Measurements from ENCODE around the gene ZNF213. TPM values are rescaled to one million over a fixed set of nuclear protein-coding genes. Genes with fewer than 3 reads are reported as not detected.

The ZNF213 gene
- polyA plus RNA-seq, 3 donors = 1.5 to 2.6 (median 1.8) TPM

GRCh38 chr16:3144321-3144983 is 9.6 kb downstream of the ZNF213 start:
- H4K20me1 ChIP-seq (ENCODE audit: insufficient read depth, low read length) = no peaks in the 10 kb centered on the region
- H3K4me3 ChIP-seq (replicated peaks in 1 of 3; ENCODE audit: low read depth in 2 of 3, low read length in 3 of 3) = no peak overlapping the region
- no peak overlapping the region for H3K4me3 Mint-ChIP-seq
- intact Hi-C loops (cut with micrococcal nuclease) = no loop called here
- H3K4me1 ChIP-seq (ENCODE audit: control insufficient read depth in 1 of 2, insufficient read depth in 2 of 2, low read length in 2 of 2) = peaks cover 5% of the 10 kb centered on the region in 2 donors
- no peak overlapping the region for H3K27ac Mint-ChIP-seq
- peaks cover 6% of the 10 kb centered on the region for H3K4me1 Mint-ChIP-seq
- H3K36me3 ChIP-seq (replicated peaks in 1 of 2; ENCODE audit: control insufficient read depth in 1 of 2, insufficient read depth in 2 of 2, low read length in 2 of 2) = peaks cover 21 to 38% of the 10 kb centered on the region in 2 donors
- H3K36me3 Mint-ChIP-seq = peaks cover 29 to 38% of the 10 kb centered on the region in 2 donors
- no peak for TF ChIP-seq CTCF (IDR thresholded peaks at IDR 0.05)
- H3K9me3 Mint-ChIP-seq = no peaks in the 10 kb centered on the region
- H3K27ac ChIP-seq (ENCODE audit: low read depth in 1 of 2, low read length in 2 of 2) = no peak overlapping the region
- no peaks in the 10 kb centered on the region for H3K27me3 ChIP-seq (ENCODE audit: control insufficient read depth in 2 of 2, insufficient read depth in 2 of 2, low read length in 2 of 2)
- 78% methylated on average over 18 of the region's 18 CpGs for WGBS (ENCODE audit: insufficient coverage)
- H3K9me3 ChIP-seq (replicated peaks in 1 of 2; ENCODE audit: control insufficient read depth in 1 of 2, insufficient read depth in 1 of 2, low read length in 2 of 2) = no peaks in the 10 kb centered on the region
- peaks cover 4 to 16% (median 11%) of the 10 kb centered on the region in 3 donors for H3K27me3 Mint-ChIP-seq (ENCODE audit: low read depth in 3 of 3)
- H3K4me2 ChIP-seq (replicated peaks; ENCODE audit: extremely low read depth, low read length, poor library complexity, severe bottlenecking) = no peak overlapping the region
- no peak for DNase-seq
- no peak overlapping the region for H2AFZ ChIP-seq (ENCODE audit: insufficient read depth, low read depth, low read length, poor library complexity, severe bottlenecking)
- no peak overlapping the region for H3K9ac ChIP-seq (ENCODE audit: insufficient read depth, low read length, poor library complexity, severe bottlenecking)
- no peaks in the 10 kb centered on the region for H3K79me2 ChIP-seq (ENCODE audit: insufficient read depth, low read length)

DNA sequence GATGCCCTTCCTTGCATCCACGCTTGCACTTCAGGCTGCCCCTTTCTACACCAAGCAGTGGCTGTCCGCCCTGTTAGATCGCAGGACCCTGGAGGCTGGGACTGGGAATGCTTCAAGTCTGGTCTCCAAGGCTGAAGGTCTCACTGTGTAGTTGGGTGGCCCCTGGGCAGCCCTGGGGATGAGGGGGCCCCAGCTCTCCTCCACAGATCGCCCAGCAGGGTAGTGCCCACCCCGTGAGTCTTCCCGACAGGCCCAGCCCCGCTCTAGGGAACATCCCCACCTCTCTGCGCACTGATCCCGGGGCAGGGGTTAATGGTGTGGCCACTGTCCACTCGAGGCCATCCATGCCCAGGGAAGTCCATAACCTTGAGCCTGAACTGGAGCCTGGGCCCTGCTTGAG is 10.3 kb downstream of the ZNF213 start:
- Mint-ChIP-seq H3K4me3 (no peak overlapping the region), H3K27ac (peak overlapping the region in 2 of 7 donors; percentile 7 to 38), H3K27me3 (ENCODE audit: low read depth in 3 of 3) (peaks cover 4 to 16% (median 11%) of the 10 kb centered on the region in 3 donors), H3K36me3 (peaks cover 23 to 31% of the 10 kb centered on the region in 2 donors), H3K9me3 (no peaks in the 10 kb centered on the region), H3K4me1 (peaks cover 12% of the 10 kb centered on the region)
- no peaks in the 10 kb centered on the region for H3K79me2 ChIP-seq (ENCODE audit: insufficient read depth, low read length)
- no peak overlapping the region for H3K27ac ChIP-seq (ENCODE audit: low read depth in 1 of 2, low read length in 2 of 2)
- H3K9ac ChIP-seq (ENCODE audit: insufficient read depth, low read length, poor library complexity, severe bottlenecking) = no peak overlapping the region
- intact Hi-C loops (cut with micrococcal nuclease) = no loop called here
- WGBS (ENCODE audit: insufficient coverage) = 92% methylated on average over 10 of the region's 10 CpGs
- no peaks in the 10 kb centered on the region for H3K27me3 ChIP-seq (ENCODE audit: control insufficient read depth in 2 of 2, insufficient read depth in 2 of 2, low read length in 2 of 2)
- no peak for DNase-seq
- no peaks in the 10 kb centered on the region for H4K20me1 ChIP-seq (ENCODE audit: insufficient read depth, low read length)
- no peak overlapping the region for H2AFZ ChIP-seq (ENCODE audit: insufficient read depth, low read depth, low read length, poor library complexity, severe bottlenecking)
- peaks cover 19 to 31% of the 10 kb centered on the region in 2 donors for H3K36me3 ChIP-seq (replicated peaks in 1 of 2; ENCODE audit: control insufficient read depth in 1 of 2, insufficient read depth in 2 of 2, low read length in 2 of 2)
- H3K4me2 ChIP-seq (replicated peaks; ENCODE audit: extremely low read depth, low read length, poor library complexity, severe bottlenecking) = no peak overlapping the region
- TF ChIP-seq CTCF (IDR thresholded peaks at IDR 0.05) = no peak
- H3K4me1 ChIP-seq (ENCODE audit: control insufficient read depth in 1 of 2, insufficient read depth in 2 of 2, low read length in 2 of 2) = peaks cover 12% of the 10 kb centered on the region in 2 donors
- H3K9me3 ChIP-seq (replicated peaks in 1 of 2; ENCODE audit: control insufficient read depth in 1 of 2, insufficient read depth in 1 of 2, low read length in 2 of 2) = no peaks in the 10 kb centered on the region
- H3K4me3 ChIP-seq (replicated peaks in 1 of 3; ENCODE audit: low read depth in 2 of 3, low read length in 3 of 3) = no peak overlapping the region

All from CD14-positive monocyte (primary cell).